ENCODE measurements around the gene FAM187B.

DNA sequence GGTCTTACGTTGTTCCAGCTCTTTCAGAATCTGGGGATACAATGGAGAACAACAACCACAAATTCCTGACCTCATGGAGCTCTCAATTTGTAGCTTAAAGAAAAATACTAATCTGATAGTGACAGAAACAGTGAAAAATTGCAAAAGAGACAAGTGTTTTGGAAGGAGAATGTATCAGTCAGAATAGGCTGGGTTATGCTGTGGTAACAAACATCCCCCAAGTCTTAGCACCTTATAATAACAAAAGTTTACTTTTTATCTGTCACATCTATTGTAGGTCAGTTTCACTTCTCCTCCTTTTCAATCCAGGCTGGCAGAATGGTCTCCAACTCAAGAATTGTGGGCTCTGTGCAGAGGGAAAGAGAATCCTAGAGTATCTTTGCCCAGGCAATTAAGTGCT lies 9.5 kb downstream of the FAM187B start:
- TF ChIP-seq, protein P1, sequence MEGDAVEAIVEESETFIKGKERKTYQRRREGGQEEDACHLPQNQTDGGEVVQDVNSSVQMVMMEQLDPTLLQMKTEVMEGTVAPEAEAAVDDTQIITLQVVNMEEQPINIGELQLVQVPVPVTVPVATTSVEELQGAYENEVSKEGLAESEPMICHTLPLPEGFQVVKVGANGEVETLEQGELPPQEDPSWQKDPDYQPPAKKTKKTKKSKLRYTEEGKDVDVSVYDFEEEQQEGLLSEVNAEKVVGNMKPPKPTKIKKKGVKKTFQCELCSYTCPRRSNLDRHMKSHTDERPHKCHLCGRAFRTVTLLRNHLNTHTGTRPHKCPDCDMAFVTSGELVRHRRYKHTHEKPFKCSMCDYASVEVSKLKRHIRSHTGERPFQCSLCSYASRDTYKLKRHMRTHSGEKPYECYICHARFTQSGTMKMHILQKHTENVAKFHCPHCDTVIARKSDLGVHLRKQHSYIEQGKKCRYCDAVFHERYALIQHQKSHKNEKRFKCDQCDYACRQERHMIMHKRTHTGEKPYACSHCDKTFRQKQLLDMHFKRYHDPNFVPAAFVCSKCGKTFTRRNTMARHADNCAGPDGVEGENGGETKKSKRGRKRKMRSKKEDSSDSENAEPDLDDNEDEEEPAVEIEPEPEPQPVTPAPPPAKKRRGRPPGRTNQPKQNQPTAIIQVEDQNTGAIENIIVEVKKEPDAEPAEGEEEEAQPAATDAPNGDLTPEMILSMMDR (IDR thresholded peaks at IDR 0.05; ENCODE audit: insufficient read depth, low read depth, low read length), result no peak
- no peak for TF ChIP-seq EZH2 (IDR thresholded peaks at IDR 0.05; ENCODE audit: insufficient read depth, low read length)

Measured in astrocyte (in vitro differentiated cells and primary cell).